Neural progenitor cell (in vitro differentiated cells): ENCODE results near the gene CACNG8. TPM values are rescaled to one million over a fixed set of nuclear protein-coding genes. Genes with fewer than 3 reads are reported as not detected.
A peak's percentile ranks its signal among the peaks of the same experiment; 100 is the strongest.

Experiments
- DNase-seq: peaks from one replicate; pipeline ENCODE4 v3.0.0-alpha.2; 2016; ENCODE audit warnings: low spot score
- H2AFZ ChIP-seq: fragments of 200-600 bp; sonication (generic); replicated peaks from 2 replicates; pipeline ENCODE4 v1.6.1; 2016; ENCODE audit warnings: antibody characterized with exemption
- H3F3A ChIP-seq: fragments of 200-600 bp; sonication (generic); 2 replicates; pipeline ENCODE4 v1.6.1; 2016; ENCODE audit warnings: antibody characterized with exemption, low read depth
- H3K27ac ChIP-seq: fragments of 200-600 bp; sonication (generic); 2 replicates; pipeline ENCODE4 v1.5.1; 2016; ENCODE audit warnings: mild to moderate bottlenecking
- H3K27me3 ChIP-seq: fragments of 200-600 bp; sonication (generic); 2 replicates; pipeline ENCODE4 v1.6.1; 2016; ENCODE audit warnings: mild to moderate bottlenecking, moderate library complexity
- H3K36me3 ChIP-seq: fragments of 200-600 bp; sonication (generic); 2 replicates; pipeline ENCODE4 v1.5.1; 2016
- H3K4me1 ChIP-seq: fragments of 200-600 bp; sonication (generic); 2 replicates; pipeline ENCODE4 v1.6.1; 2016; ENCODE audit warnings: mixed run types
- H3K4me2 ChIP-seq: fragments of 200-600 bp; sonication (generic); 2 replicates; pipeline ENCODE4 v1.6.1; 2016
- H3K4me3 ChIP-seq: fragments of 200-600 bp; sonication (generic); 2 replicates; pipeline ENCODE4 v1.5.1; 2016
- H3K79me2 ChIP-seq: fragments of 200-600 bp; sonication (generic); 2 replicates; pipeline ENCODE4 v1.6.1; 2016; ENCODE audit warnings: low read depth
- H3K9ac ChIP-seq: fragments of 200-600 bp; sonication (generic); 2 replicates; pipeline ENCODE4 v1.6.1; 2016
- H3K9me3 ChIP-seq: fragments of 200-600 bp; sonication (generic); 2 replicates; pipeline ENCODE4 v1.5.1; 2016; ENCODE audit warnings: low read depth
- H4K20me1 ChIP-seq: fragments of 200-600 bp; sonication (generic); 2 replicates; pipeline ENCODE4 v1.6.1; 2016; ENCODE audit warnings: low read depth
- H3K27ac Mint-ChIP-seq: 3 replicates; pipeline ENCODE4 v1.8.0; 2021; ENCODE audit warnings: mixed read lengths
- H3K27me3 Mint-ChIP-seq: 2 replicates; pipeline ENCODE4 v1.8.0; 2022; ENCODE audit warnings: low read depth, mild to moderate bottlenecking, inconsistent platforms, moderate library complexity, mixed read lengths; ENCODE audit not compliant: insufficient read depth
- H3K36me3 Mint-ChIP-seq: 3 replicates; pipeline ENCODE4 v1.8.0; 2021; ENCODE audit warnings: mixed read lengths
- H3K4me1 Mint-ChIP-seq: 3 replicates; pipeline ENCODE4 v1.8.0; 2021; ENCODE audit warnings: mixed read lengths
- H3K4me3 Mint-ChIP-seq: 3 replicates; pipeline ENCODE4 v1.8.0; 2021; ENCODE audit warnings: mild to moderate bottlenecking, moderate library complexity, mixed read lengths
- H3K9me3 Mint-ChIP-seq: 3 replicates; pipeline ENCODE4 v1.8.0; 2020; ENCODE audit warnings: mixed read lengths
- CTCF ChIP-seq: fragments of 200-600 bp; sonication (generic); IDR thresholded peaks from 2 replicates; pipeline ENCODE4 v1.5.1; 2017; ENCODE audit warnings: antibody characterized with exemption, mild to moderate bottlenecking
- EZH2 ChIP-seq: fragments of 200-600 bp; sonication (generic); IDR thresholded peaks from 2 replicates; pipeline ENCODE4 v1.6.1; 2017; ENCODE audit warnings: antibody characterized with exemption, mild to moderate bottlenecking, moderate library complexity
- EZH2phosphoT487 ChIP-seq: fragments of 200-600 bp; sonication (generic); IDR thresholded peaks from 2 replicates; pipeline ENCODE4 v1.6.1; 2017; ENCODE audit warnings: antibody characterized with exemption
- total RNA-seq: library from RNA; depleted of rRNA; stranded (reverse); fragments of >200 nt; gene quantifications from 2 replicates; pipeline ENCODE4 v1.2.3, GENCODE V29; 2015; ENCODE audit warnings: low replicate concordance

Gene CACNG8
- total RNA-seq, 1 donor from 2014 or later = 0.02 TPM

DNA sequence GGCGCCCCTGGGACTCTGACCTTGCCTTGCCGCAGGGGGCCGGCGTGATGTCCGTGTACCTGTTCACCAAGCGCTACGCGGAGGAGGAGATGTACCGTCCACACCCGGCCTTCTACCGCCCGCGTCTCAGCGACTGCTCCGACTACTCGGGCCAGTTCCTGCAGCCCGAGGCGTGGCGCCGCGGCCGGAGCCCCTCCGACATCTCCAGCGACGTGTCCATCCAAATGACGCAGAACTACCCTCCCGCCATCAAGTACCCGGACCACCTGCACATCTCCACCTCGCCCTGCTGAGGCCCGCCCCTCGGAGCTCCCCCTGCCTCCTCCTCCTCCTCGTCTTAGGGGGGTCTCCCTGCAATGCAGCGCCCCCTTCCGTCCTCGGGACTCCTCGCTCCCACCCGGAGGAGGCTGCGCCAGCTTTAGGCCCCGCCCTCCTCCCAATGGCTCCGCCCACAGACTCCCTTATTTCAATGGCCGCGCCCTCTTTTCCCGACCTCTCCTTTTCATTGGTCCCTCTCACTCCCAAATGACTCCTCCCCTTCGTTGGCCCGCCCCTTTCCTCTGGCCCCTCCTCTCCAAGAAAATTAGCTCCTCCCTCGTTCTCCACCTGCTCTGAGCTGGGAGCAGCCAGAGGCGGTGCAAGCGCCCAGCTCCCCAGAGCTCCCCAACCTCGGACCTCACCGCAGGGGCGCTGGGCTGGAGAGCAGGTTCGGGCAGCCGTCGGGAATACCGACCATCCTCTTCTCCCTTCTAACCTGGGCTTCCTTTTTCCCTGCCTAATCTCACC lies 20.5 kb upstream of the CACNG8 start:
- Histone ChIP-seq H3K36me3 (no peaks in the 10 kb centered on the region), H3K9me3 (no peaks in the 10 kb centered on the region), H3K4me3 (peak overlapping the region; percentile 46), H3K9ac (no peak overlapping the region), H3F3A (peaks cover 8% of the 10 kb centered on the region), H3K27me3 (peaks cover 19% of the 10 kb centered on the region), H4K20me1 (no peaks in the 10 kb centered on the region), H2AFZ (no peak overlapping the region), H3K4me2 (peak overlapping the region; percentile 78), H3K79me2 (no peaks in the 10 kb centered on the region), H3K27ac (no peak overlapping the region), H3K4me1 (peaks cover 3% of the 10 kb centered on the region)
- peak; percentile 96 for DNase-seq
- Mint-ChIP-seq H3K27ac (no peak overlapping the region), H3K36me3 (peaks cover 32% of the 10 kb centered on the region), H3K4me1 (peaks cover 6% of the 10 kb centered on the region), H3K27me3 (peaks cover 5% of the 10 kb centered on the region), H3K9me3 (peaks cover 5% of the 10 kb centered on the region), H3K4me3 (no peak overlapping the region)
- TF ChIP-seq CTCF (peak; percentile 73), EZH2phosphoT487 (no peak)

DNA sequence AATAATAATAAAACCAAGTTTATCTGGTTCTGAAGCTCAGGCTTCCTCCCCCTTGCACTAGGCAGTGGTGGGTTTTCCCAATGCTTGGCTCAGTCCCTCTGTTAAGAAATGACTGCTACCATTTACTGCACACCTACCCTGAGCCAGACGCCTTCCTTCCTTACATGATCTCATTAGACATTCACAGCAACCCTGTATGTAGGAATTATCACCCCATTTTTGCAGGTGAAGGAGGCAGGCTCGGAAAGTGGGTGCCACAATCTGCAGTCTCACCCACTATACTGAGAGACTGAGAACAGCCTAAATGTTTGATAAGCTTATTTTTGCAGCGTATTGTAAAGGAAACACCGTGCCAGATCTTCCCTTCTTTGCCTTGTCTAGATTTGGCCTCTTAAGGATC lies 18.3 kb upstream of the CACNG8 start:
- H3K27ac ChIP-seq = no peak overlapping the region
- peaks cover 3% of the 10 kb centered on the region for H3K4me1 ChIP-seq
- no peak for DNase-seq
- H3K36me3 Mint-ChIP-seq = peaks cover 22% of the 10 kb centered on the region
- H3K79me2 ChIP-seq = no peaks in the 10 kb centered on the region
- no peak overlapping the region for H3K4me3 ChIP-seq
- no peak overlapping the region for H2AFZ ChIP-seq
- H3K4me1 Mint-ChIP-seq = peaks cover 6% of the 10 kb centered on the region
- H3K4me3 Mint-ChIP-seq = no peak overlapping the region
- H3K27me3 ChIP-seq = peaks cover 19% of the 10 kb centered on the region
- H3K27ac Mint-ChIP-seq = peak overlapping the region; percentile 31
- no peaks in the 10 kb centered on the region for H3K9me3 ChIP-seq
- H4K20me1 ChIP-seq = no peaks in the 10 kb centered on the region
- H3K4me2 ChIP-seq = no peak overlapping the region
- TF ChIP-seq CTCF (no peak), EZH2phosphoT487 (no peak), EZH2 (no peak)
- H3K27me3 Mint-ChIP-seq = peaks cover 9% of the 10 kb centered on the region
- H3F3A ChIP-seq = peaks cover 8% of the 10 kb centered on the region
- H3K9ac ChIP-seq = no peak overlapping the region
- H3K9me3 Mint-ChIP-seq = peaks cover 5% of the 10 kb centered on the region
- no peaks in the 10 kb centered on the region for H3K36me3 ChIP-seq

DNA sequence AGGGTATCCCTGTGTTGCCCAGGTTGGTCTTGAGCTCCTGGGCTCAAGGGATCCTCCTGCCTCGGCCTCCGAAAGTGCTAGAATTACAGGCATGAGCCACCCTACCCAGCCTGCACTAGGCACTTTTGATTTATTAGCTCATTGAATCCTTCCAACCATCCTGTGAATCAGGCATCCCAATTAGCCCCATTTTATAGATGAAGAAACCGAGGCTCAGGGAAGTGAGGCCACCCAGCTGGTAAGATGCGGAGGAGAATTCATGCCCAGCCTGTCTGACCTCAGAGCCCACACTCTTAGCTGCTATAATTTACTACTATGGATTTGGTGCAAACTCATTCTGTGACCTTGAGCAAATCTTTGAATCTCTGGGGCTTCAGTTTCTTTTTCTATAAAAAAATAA lies 17.8 kb upstream of the CACNG8 start:
- DNase-seq = no peak
- no peaks in the 10 kb centered on the region for H3K9me3 ChIP-seq
- no peak overlapping the region for H3K4me3 ChIP-seq
- H3K79me2 ChIP-seq = no peaks in the 10 kb centered on the region
- Mint-ChIP-seq H3K27ac (no peak overlapping the region), H3K4me3 (no peak overlapping the region), H3K36me3 (peaks cover 18% of the 10 kb centered on the region), H3K9me3 (peaks cover 5% of the 10 kb centered on the region), H3K4me1 (peaks cover 6% of the 10 kb centered on the region), H3K27me3 (peaks cover 9% of the 10 kb centered on the region)
- H3K27ac ChIP-seq = no peak overlapping the region
- TF ChIP-seq CTCF (no peak), EZH2phosphoT487 (no peak), EZH2 (no peak)
- H3K36me3 ChIP-seq = no peaks in the 10 kb centered on the region
- peaks cover 19% of the 10 kb centered on the region for H3K27me3 ChIP-seq
- no peak overlapping the region for H2AFZ ChIP-seq
- no peak overlapping the region for H3K9ac ChIP-seq
- H3K4me1 ChIP-seq = peaks cover 3% of the 10 kb centered on the region
- no peaks in the 10 kb centered on the region for H4K20me1 ChIP-seq
- H3K4me2 ChIP-seq = no peak overlapping the region
- peaks cover 8% of the 10 kb centered on the region for H3F3A ChIP-seq
